ENCODE results near the gene R3HDM4.
"Not testable (repeated sequence)": the region's sequence is repeated elsewhere in the genome, so short reads cannot be mapped to it uniquely, and the experiment has no call there.

R3HDM4 gene

DNA sequence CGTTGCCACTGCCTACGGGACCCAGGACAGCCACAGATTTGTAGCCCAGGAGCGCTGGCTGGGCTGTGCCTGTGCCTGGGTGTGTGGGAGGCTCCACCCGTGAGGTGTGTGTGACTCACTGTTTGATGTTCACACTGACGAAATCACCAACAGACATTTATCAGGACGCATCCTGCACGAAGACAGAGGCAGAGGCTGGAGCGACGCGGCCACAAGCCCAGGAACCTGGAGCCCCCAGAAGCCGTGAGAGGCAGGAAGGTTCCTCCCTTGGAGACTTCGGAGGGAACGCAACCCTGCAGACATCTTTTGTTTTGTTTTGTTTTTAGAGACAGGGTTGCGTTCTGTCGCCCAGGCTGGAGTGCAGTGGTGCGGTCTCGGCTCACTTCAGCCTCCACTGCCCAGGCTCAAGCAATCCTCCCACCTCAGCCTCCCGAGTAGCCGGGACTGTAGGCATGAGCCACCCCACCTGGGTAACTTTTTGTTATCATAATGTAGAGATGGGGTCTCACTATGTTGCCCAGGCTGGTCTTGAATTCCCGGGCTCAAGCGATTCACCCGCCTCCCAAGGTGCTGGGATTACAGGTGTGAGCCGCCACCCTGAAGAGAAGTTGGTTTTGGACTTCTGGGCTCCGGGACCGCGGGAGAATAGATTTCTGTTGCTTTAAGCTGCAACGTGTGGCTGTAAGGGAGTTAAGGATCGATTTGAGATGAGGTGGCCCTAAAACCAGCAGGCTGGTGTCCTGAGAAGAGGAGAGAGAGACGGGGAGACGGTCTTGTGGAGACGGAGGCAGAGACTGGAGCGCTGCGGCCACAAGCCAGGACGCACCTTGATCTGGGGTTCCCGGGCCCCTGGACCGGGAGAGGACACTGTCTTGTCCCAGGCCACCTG lies 46.2 kb upstream of the R3HDM4 start:
- H3K4me3 ChIP-seq (ENCODE audit: low read depth, low read length), result no peak overlapping the region

DNA sequence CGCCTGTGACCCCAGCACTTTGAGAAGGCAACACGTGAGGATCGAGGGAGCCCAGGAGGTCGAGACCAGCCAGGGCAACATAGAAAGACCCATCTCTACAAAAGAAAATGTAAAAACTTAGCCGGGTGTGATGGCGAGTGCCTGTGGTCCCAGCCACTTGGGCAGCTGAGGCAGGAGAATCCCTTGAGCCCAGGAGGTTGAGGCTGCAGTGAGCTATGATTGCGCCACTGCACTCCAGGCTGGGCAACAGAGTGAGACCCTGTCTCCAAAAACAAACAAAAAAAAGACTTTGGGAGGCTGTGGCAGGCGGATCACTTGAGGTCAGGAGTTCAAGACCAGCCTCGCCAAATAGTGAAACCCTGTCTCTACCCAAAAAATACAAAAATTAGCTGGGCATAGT lies 44.6 kb upstream of the R3HDM4 start:
- H2AFZ ChIP-seq; H3K27me3 ChIP-seq (ENCODE audit: control insufficient read depth, insufficient read depth, low read length); H3K27ac ChIP-seq; H3K4me2 ChIP-seq (ENCODE audit: low read length); H3K4me1 ChIP-seq; H3K4me3 ChIP-seq (ENCODE audit: low read depth, low read length); H3K9ac ChIP-seq; H3K36me3 ChIP-seq (ENCODE audit: control insufficient read depth, insufficient read depth, low read length); H3K9me3 ChIP-seq (ENCODE audit: control insufficient read depth, low read length): not testable (repeated sequence)
- H3K79me2 ChIP-seq, result peaks cover 36% of the 10 kb centered on the region

More for the DNA sequence above, 46.2 kb upstream of the R3HDM4 start:
- Histone ChIP-seq H3K27ac (no peak overlapping the region), H3K79me2 (peaks cover 20% of the 10 kb centered on the region), H3K36me3 (ENCODE audit: control insufficient read depth, insufficient read depth, low read length) (no peaks in the 10 kb centered on the region), H3K4me1 (no peaks in the 10 kb centered on the region), H3K27me3 (ENCODE audit: control insufficient read depth, insufficient read depth, low read length) (no peaks in the 10 kb centered on the region), H3K9ac (no peak overlapping the region), H3K4me2 (ENCODE audit: low read length) (no peak overlapping the region), H3K9me3 (ENCODE audit: control insufficient read depth, low read length) (no peaks in the 10 kb centered on the region), H2AFZ (no peak overlapping the region)
- TF ChIP-seq, protein P1, sequence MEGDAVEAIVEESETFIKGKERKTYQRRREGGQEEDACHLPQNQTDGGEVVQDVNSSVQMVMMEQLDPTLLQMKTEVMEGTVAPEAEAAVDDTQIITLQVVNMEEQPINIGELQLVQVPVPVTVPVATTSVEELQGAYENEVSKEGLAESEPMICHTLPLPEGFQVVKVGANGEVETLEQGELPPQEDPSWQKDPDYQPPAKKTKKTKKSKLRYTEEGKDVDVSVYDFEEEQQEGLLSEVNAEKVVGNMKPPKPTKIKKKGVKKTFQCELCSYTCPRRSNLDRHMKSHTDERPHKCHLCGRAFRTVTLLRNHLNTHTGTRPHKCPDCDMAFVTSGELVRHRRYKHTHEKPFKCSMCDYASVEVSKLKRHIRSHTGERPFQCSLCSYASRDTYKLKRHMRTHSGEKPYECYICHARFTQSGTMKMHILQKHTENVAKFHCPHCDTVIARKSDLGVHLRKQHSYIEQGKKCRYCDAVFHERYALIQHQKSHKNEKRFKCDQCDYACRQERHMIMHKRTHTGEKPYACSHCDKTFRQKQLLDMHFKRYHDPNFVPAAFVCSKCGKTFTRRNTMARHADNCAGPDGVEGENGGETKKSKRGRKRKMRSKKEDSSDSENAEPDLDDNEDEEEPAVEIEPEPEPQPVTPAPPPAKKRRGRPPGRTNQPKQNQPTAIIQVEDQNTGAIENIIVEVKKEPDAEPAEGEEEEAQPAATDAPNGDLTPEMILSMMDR (IDR thresholded peaks at IDR 0.05), result no peak

DNA sequence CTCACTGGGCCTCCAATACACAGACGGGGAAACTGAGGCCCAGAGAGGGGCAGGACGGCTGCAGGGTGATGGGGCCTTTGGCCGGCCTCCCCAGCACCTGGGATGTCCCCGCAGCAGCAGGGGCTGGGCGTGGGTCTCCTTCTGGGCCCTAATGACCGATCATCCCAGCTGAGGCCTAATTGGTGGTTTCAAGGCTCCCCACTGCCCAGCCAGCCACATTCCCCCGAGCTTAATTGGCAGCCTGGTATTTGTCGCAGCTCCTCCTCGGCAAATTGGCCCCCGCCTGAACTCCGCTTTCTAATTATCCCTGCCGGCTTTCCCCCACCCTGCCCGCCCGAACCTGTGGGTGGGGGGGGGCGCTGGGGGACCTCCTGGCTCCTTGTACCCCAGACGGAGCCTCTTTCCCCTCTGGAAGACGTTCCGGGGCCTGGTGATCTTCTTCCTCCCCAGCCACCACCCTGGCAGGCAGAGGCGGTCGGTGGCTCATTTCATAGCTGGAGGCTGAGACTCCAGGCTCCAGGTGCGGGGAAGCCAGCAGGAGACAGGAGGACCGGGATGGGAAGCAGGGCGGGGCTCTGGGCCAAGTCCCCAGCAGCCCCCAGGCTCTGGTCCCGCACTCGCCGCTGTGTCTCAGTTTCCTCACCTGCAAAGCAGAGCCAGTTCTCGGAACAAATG lies 43.9 kb upstream of the R3HDM4 start:
- TF ChIP-seq, protein P1 (IDR thresholded peaks at IDR 0.05), result no peak
- H3K79me2 ChIP-seq, result peaks cover 40% of the 10 kb centered on the region

DNA sequence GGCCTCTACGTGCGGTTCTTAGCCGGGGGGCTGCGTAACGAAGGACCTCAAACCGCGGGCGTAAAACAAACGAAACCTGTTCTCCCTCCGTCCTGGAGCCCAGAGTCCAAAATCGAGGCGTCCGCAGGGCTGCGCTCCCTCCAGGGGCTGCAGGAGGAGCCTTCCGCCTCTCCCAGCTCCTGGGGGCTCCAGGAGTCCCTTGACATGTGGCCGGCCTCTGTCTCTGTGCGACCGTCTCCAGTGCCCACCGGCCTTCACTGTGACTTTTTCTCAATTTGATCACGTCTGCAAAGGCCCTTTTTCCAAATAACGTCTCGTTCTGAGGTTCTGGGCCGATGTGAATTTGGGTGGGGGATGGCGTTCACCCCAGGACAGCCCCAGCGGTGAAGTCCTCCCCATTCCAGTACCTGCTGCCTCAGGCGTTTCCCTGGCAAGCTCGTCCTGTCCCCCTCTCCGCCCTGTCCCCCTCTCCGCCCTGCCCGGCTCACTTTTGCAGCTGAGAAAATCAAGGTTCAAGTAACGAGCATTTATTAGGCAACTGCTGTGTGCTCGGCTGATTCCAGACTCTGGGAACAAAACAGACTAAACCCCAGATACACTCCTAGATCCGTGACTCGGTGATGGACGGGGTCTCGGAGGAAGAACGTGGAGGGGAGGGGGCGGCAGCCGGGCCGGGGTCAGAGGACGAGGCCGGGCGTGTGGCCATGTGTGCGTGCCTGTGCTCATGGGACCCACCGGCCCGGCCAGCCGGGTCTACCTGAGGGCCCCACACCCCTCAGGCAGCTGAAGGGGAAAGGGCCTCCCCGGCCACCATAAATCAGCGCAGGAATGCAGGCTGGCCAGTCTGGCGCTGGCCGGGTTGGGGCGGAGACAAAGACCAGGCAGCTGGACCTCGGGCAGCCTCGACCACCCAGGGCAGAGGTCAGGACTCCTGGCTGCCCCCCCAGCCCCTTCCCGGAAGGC lies 43.1 kb upstream of the R3HDM4 start:
- Histone ChIP-seq H3K4me2 (ENCODE audit: low read length) (no peak overlapping the region), H3K4me1 (peaks cover 10% of the 10 kb centered on the region), H3K9me3 (ENCODE audit: control insufficient read depth, low read length) (no peaks in the 10 kb centered on the region), H3K4me3 (ENCODE audit: low read depth, low read length) (no peak overlapping the region), H3K79me2 (peaks cover 41% of the 10 kb centered on the region), H3K27ac (no peak overlapping the region), H2AFZ (no peak overlapping the region), H3K36me3 (ENCODE audit: control insufficient read depth, insufficient read depth, low read length) (no peaks in the 10 kb centered on the region), H3K27me3 (ENCODE audit: control insufficient read depth, insufficient read depth, low read length) (no peaks in the 10 kb centered on the region), H3K9ac (no peak overlapping the region)
- TF ChIP-seq, protein P1 (IDR thresholded peaks at IDR 0.05), result no peak

More for the DNA sequence above, 43.9 kb upstream of the R3HDM4 start:
- no peaks in the 10 kb centered on the region for H3K27me3 ChIP-seq (ENCODE audit: control insufficient read depth, insufficient read depth, low read length)
- no peak overlapping the region for H3K4me2 ChIP-seq (ENCODE audit: low read length)
- no peak overlapping the region for H2AFZ ChIP-seq
- H3K9me3 ChIP-seq (ENCODE audit: control insufficient read depth, low read length), result no peaks in the 10 kb centered on the region
- H3K36me3 ChIP-seq (ENCODE audit: control insufficient read depth, insufficient read depth, low read length), result no peaks in the 10 kb centered on the region
- H3K4me1 ChIP-seq, result peaks cover 10% of the 10 kb centered on the region
- no peak overlapping the region for H3K4me3 ChIP-seq (ENCODE audit: low read depth, low read length)
- no peak overlapping the region for H3K27ac ChIP-seq
- H3K9ac ChIP-seq, result no peak overlapping the region

Measured in parathyroid adenoma (tissue), 2 donors.